HepG2 (cell line): ENCODE measurements around the gene PODXL2.

Experiments
- ELK4 ChIP-seq: sonication (generic); formaldehyde crosslinking; IDR thresholded peaks from 2 replicates; pipeline ENCODE4 v1.9.0; 2021; ENCODE audit warnings: missing genetic modification reagents, borderline replicate concordance
- YEATS4 ChIP-seq: sonication (generic); formaldehyde crosslinking; IDR thresholded peaks from 2 replicates; pipeline ENCODE4 v1.4.0; 2020; ENCODE audit warnings: missing genetic modification reagents, borderline replicate concordance
- YY1 ChIP-seq: IDR thresholded peaks from 2 replicates; pipeline ENCODE4 v1.6.1; 2011; ENCODE audit warnings: low read length, low read depth, moderate library complexity, mild to moderate bottlenecking; ENCODE audit not compliant: insufficient read depth, insufficient replicate concordance

GRCh38 chr3:127722091-127722784, 93.3 kb downstream of the PODXL2 start:
- TF ChIP-seq ELK4: no peak
- no peak for TF ChIP-seq YEATS4
- no peak for TF ChIP-seq YY1
